NCI-H748 treated with DMSO at 0.1 percent for 48 hours (cell line): Measurements from ENCODE around the gene SLF1.

Experiments used
- DNase-seq: peaks from one replicate; lab custom pipeline; 2025; lab: John Stamatoyannopoulos, UW

SLF1 gene

GRCh38 chr5:94711785-94712184 is 93.3 kb downstream of the SLF1 start:
- no peak for DNase-seq

GRCh38 chr5:94715768-94716167 is 97.3 kb downstream of the SLF1 start:
- no peak for DNase-seq

DNA sequence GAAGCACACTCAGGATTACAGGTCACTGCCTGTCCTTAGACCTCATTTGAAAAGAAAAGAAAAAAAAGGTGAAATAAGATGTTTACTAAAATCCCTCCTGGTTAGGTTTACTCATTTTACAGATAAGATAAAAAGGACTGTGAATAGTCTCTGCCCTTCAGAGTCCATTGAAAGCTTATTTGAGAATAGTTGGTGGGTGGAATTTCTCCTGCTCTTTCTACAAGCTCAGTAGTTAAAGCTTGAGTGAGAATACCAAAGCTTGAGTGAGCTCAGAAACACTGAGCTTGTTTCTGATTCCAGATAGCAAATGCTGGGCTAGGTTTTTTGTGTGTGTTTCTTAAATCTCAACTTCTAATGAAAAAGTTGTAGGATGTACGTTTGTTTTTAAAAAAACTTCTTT is 106.7 kb downstream of the SLF1 start:
- no peak for DNase-seq

DNA sequence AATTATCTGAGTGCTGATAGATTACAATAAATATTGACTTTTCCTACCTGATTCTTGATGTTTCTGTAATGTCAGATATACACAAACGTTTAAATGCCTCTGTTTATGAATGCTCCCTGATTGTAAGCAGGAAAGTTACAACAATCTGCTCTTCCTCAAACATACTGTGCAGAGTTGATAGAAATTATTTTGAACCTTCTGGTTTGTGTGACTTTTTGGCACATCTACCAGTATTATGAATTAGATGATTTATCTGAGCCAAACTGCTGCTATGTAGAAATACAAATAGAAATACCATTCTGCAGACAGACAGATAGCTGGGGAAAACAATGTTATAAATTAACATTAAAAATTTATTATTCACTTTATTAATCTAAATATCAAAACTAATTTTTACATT is 113.0 kb downstream of the SLF1 start:
- DNase-seq = no peak

DNA sequence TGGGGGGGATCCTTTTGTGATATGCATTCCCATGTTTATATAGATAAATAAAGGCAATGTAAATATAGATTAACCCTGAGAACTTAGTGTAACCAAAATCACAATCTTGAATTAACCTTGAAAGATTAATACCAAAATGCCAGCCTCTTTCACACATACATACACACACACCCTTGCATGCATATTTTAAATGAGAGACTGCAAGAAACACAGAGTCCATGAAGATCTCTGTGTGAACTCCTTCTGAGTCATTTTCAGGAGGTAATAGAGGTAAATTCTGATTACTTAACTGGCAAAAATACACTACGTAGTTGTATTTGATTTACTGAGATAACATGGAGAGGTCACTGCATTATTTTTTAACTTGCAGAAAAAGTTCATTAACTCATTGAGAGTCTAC is 118.0 kb downstream of the SLF1 start:
- DNase-seq = no peak

DNA sequence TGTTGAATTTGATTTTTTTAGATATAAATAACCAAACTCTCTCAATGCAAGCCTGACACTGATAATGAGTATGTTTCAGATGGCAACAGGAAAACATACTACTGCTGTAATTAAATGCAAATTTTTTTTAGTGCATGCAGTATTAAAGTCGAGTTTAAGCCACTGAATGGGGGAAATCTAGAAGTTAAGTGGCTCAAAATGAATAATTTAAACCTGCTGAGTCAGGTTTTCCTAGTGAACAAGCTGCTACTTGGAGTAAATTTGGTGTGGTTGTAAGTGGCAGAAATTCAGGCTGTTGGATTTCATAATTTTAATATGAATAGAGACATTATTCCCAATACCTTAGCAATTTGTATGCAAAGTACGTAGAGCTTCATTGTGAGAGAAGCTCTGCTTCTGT is 121.8 kb downstream of the SLF1 start:
- DNase-seq = no peak

- DNase-seq = no peak
Measured at GRCh38 chr5:94742852-94743251, 124.4 kb downstream of the SLF1 start.

- DNase-seq = no peak
Measured at GRCh38 chr5:94744906-94745305, 126.4 kb downstream of the SLF1 start.

- no peak for DNase-seq
Measured at GRCh38 chr5:94745786-94746730, 127.6 kb downstream of the SLF1 start.

GRCh38 chr5:94746731-94747124 is 128.3 kb downstream of the SLF1 start:
- no peak for DNase-seq
